NCI-H524 (cell line): ENCODE results near the gene COCH.
"Not testable (repeated sequence)": the region's sequence is repeated elsewhere in the genome, so short reads cannot be mapped to it uniquely, and the experiment has no call there.

Experiments
- DNase-seq, 2 experiments: peaks; one replicate each; lab custom pipeline; 2025; lab: John Stamatoyannopoulos, UW

The COCH gene

DNA sequence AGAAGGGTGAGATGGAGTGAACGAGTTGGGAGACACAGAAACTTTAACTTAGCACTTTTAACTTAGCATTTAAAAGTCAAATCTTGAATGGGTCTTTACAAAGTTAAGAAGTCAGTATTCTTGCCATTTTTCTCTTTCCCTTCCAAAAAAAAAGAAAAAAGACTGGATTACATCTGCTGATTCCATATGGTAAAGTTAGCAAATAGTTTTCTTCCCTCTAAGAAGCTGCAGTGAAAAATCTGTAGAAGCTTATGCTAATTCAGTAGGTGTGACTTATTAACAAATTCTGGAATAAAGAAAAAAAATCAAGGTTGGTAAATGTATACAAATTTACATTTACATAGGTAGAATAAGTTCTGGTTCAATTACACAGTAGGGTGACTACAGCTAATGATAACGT lies 50.9 kb downstream of the COCH start:
- DNase-seq, result no peak

- DNase-seq, result no peak
Measured at GRCh38 chr14:30928462-30928861, 54.1 kb downstream of the COCH start.

DNA sequence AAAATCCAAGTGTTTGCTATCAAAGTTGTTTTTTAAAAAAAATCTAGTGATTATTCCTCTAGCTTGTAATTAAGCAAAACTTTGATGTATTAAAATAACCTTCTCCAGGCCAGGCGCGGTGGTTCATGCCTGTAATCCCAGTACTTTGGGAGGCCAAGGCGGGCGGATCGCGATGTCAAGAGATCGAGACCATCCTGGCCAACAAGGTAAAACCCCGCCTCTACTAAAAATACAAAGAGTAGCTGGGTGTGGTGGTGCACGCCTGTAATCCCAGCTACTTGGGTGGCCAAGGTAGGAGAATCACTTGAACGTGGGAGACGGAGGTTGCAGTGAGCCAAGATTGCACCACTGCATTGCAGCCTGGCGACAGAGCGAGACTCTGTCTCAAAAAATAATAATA lies 59.6 kb downstream of the COCH start:
- DNase-seq, result not testable (repeated sequence)

- DNase-seq, result no peak
Measured at GRCh38 chr14:30935445-30935844, 61.1 kb downstream of the COCH start.

DNA sequence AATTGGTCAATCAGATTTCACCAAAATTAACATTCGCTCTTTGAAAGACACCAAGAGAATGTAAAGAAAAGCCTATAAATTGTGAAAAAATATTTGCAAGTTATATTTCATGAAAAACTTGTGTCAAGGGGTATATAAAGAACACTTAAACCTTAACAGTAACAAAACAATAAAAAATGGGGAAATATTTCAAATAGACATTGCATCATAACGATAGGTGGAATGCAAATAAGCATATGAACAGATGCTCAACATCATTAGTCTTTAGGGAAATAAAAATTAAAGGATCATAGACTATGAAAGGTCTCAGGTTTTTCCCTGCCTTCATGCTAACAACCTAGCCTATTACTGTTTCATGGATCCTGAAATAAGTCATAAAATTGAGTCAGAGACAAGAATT lies 64.3 kb downstream of the COCH start:
- no peak for DNase-seq
